GM12878 (cell line): ENCODE results near the gene FIZ1. TPM values are rescaled to one million over a fixed set of nuclear protein-coding genes. Genes with fewer than 3 reads are reported as not detected.

Experiments
- ASH2L ChIP-seq: fragments of 300-600, 200-600 bp; sonication (generic); IDR thresholded peaks from 2 replicates; pipeline ENCODE4 v1.6.1; 2017; ENCODE audit warnings: low read depth, mild to moderate bottlenecking, borderline replicate concordance
- CBFB ChIP-seq: IDR thresholded peaks from 2 replicates; pipeline ENCODE4 v1.6.1; 2016; ENCODE audit warnings: antibody characterized with exemption, low read depth
- CEBPB ChIP-seq, 2 experiments: fragments of 150-350 bp in 1 of 2; IDR thresholded peaks; 2 replicates each; pipeline ENCODE4 v1.6.1; 2012 to 2014; ENCODE audit warnings: low read depth in 2 of 2, low read length in 2 of 2, borderline replicate concordance in 1 of 2, inconsistent platforms in 1 of 2
- CREM ChIP-seq: IDR thresholded peaks from 2 replicates; pipeline ENCODE4 v1.6.1; 2014; ENCODE audit warnings: antibody characterized with exemption, low read depth
- EGR1 ChIP-seq, 2 experiments: IDR thresholded peaks; 1 replicate in 1 of 2; 2 replicates in 1 of 2; pipeline ENCODE4 v1.6.1; 2011 to 2012; ENCODE audit warnings: low read depth in 2 of 2, low read length in 2 of 2, borderline replicate concordance in 1 of 2, mild to moderate bottlenecking in 1 of 2, moderate library complexity in 1 of 2
- HCFC1 ChIP-seq: fragments of 150-350 bp; IDR thresholded peaks from 2 replicates; pipeline ENCODE4 v1.6.1; 2014; ENCODE audit warnings: low read length
- IKZF2 ChIP-seq, 2 experiments: fragments of 450-650 bp; IDR thresholded peaks; 2 replicates each; pipeline ENCODE4 v1.6.1; 2017; ENCODE audit warnings: mild to moderate bottlenecking in 2 of 2, moderate library complexity in 2 of 2
- IRF4 ChIP-seq: IDR thresholded peaks from 2 replicates; pipeline ENCODE4 v1.6.1; 2011; ENCODE audit warnings: low read depth, low read length
- KDM1A ChIP-seq: fragments of 200-600 bp; sonication (generic); IDR thresholded peaks from 2 replicates; pipeline ENCODE4 v1.6.1; 2016; ENCODE audit warnings: borderline replicate concordance
- KLF5 ChIP-seq: fragments of 450-650 bp; IDR thresholded peaks from 2 replicates; pipeline ENCODE4 v1.6.1; 2014; ENCODE audit warnings: mild to moderate bottlenecking; ENCODE audit not compliant: partially characterized antibody
- NBN ChIP-seq: fragments of 450-650 bp; IDR thresholded peaks from 2 replicates; pipeline ENCODE4 v1.6.1; 2016
- NFYB ChIP-seq: IDR thresholded peaks from 2 replicates; pipeline ENCODE4 v1.6.1; 2011; ENCODE audit warnings: low read depth, mild to moderate bottlenecking, low read length, improper control_type of control experiment, moderate library complexity; ENCODE audit not compliant: insufficient read depth
- NR2C1 ChIP-seq: fragments of 450-650 bp; IDR thresholded peaks from 2 replicates; pipeline ENCODE4 v1.6.1; 2017; ENCODE audit warnings: antibody characterized with exemption, mild to moderate bottlenecking, moderate library complexity
- POLR2AphosphoS2 ChIP-seq: IDR thresholded peaks from 2 replicates; pipeline ENCODE4 v1.6.1; 2011; ENCODE audit warnings: low read depth, mild to moderate bottlenecking, low read length, improper control_type of control experiment, moderate library complexity
- RCOR1 ChIP-seq: conservative IDR thresholded peaks from 2 replicates; pipeline ENCODE4 v1.6.1; 2012; ENCODE audit warnings: low read depth, low read length, improper control_type of control experiment
- RUNX3 ChIP-seq: IDR thresholded peaks from 2 replicates; pipeline ENCODE4 v1.6.1; 2012; ENCODE audit warnings: low read length, inconsistent platforms
- SREBF1 ChIP-seq: IDR thresholded peaks from 2 replicates; pipeline ENCODE4 v1.6.1; 2012; ENCODE audit warnings: mild to moderate bottlenecking, low read length
- TARDBP ChIP-seq: IDR thresholded peaks from 2 replicates; pipeline ENCODE4 v1.6.1; 2016; ENCODE audit warnings: borderline replicate concordance
- TBL1XR1 ChIP-seq: IDR thresholded peaks from 2 replicates; pipeline ENCODE4 v1.6.1; 2012; ENCODE audit warnings: low read depth, low read length, improper control_type of control experiment
- polyA plus RNA-seq, 11 experiments: library from polyadenylated mRNA; depleted of rRNA in 4 of 11; unstranded in 6 of 11; stranded (reverse) in 5 of 11; fragments of >200 nt; fragmentation: Nextera tagmentation in 4 of 11; fragmentation: Illumina TruSeq in 1 of 11; extraction: Ambion mirVana in 4 of 11; extraction: Trizol in 1 of 11; gene quantifications; 1 replicate in 1 of 11; 2 replicates in 10 of 11; pipeline versions ENCODE4 v1.2.1 to v1.2.3, GENCODE V29; 2011 to 2016; ENCODE audit warnings: inconsistent platforms in 2 of 11, missing spikeins in 2 of 11, low read depth in 1 of 11
- total RNA-seq, 4 experiments: library from RNA; depleted of rRNA in 3 of 4; stranded (reverse); fragments of >200 nt in 3 of 4; fragmentation: Illumina TruSeq in 1 of 4; extraction: Trizol in 1 of 4; gene quantifications; 2 replicates each; pipeline versions ENCODE4 v1.2.1 to v1.2.3, GENCODE V29; 2013 to 2021
- TF ChIP-seq, protein P1 (sequence below), 3 experiments: IDR thresholded peaks in 2 of 3; conservative IDR thresholded peaks in 1 of 3; 2 replicates each; pipeline ENCODE4 v1.5.1; 2011; ENCODE audit warnings: low read depth in 3 of 3, low read length in 3 of 3, mild to moderate bottlenecking in 3 of 3, control low read depth in 2 of 3, moderate library complexity in 2 of 3, inconsistent platforms in 1 of 3, mixed read lengths in 1 of 3; ENCODE audit not compliant: control insufficient read depth in 2 of 3, insufficient read depth in 1 of 3; ENCODE audit errors: extremely low read depth in 1 of 3
- TF ChIP-seq, protein P2 (sequence below): IDR thresholded peaks from 2 replicates; pipeline ENCODE4 v1.6.1; 2011; ENCODE audit warnings: borderline replicate concordance, low read depth, mild to moderate bottlenecking, moderate library complexity, low read length; ENCODE audit not compliant: insufficient read depth, poor library complexity, severe bottlenecking
- TF ChIP-seq, protein P3 (sequence below): fragments of 450-650 bp; IDR thresholded peaks from 2 replicates; pipeline ENCODE4 v1.6.1; 2017; ENCODE audit warnings: mild to moderate bottlenecking, low read depth, inconsistent platforms; ENCODE audit not compliant: poor library complexity, severe bottlenecking

Gene FIZ1
- total and polyA plus RNA-seq, 10 of the 15 experiments (the other 5 are each of a cell fraction or from before 2014, with no cell fraction given): 0.60 to 16.8 (median 4.2) TPM

DNA sequence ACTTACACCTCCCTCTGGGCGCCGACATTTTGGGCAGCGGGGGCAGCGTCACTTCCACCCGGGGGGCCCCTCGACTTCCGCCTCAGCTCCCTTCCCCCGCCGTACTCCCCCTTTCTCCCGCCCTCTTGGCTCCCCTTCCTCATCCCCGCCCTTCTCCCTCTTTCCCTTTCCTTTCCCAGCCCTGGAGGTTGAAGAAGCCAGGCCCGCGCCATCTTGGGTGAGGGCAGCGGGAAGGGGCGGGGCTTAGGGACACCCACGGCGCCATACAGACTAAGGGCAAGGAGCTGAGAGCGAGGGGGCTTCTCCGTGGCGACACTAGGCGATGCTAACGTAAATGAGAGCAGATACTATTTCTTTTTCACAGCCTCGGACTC is at the start of gene FIZ1 (continued):
- no peak for TF ChIP-seq SREBF1
- TF ChIP-seq, protein P1, sequence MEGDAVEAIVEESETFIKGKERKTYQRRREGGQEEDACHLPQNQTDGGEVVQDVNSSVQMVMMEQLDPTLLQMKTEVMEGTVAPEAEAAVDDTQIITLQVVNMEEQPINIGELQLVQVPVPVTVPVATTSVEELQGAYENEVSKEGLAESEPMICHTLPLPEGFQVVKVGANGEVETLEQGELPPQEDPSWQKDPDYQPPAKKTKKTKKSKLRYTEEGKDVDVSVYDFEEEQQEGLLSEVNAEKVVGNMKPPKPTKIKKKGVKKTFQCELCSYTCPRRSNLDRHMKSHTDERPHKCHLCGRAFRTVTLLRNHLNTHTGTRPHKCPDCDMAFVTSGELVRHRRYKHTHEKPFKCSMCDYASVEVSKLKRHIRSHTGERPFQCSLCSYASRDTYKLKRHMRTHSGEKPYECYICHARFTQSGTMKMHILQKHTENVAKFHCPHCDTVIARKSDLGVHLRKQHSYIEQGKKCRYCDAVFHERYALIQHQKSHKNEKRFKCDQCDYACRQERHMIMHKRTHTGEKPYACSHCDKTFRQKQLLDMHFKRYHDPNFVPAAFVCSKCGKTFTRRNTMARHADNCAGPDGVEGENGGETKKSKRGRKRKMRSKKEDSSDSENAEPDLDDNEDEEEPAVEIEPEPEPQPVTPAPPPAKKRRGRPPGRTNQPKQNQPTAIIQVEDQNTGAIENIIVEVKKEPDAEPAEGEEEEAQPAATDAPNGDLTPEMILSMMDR (IDR thresholded peaks at IDR 0.05 in 2 of 3, conservative IDR thresholded peaks at IDR 0.05 in 1 of 3; ENCODE audit: control insufficient read depth in 2 of 3, extremely low read depth in 1 of 3, insufficient read depth in 1 of 3, low read depth in 3 of 3, low read length in 3 of 3): no peak
- no peak for TF ChIP-seq POLR2AphosphoS2
- peak; percentile 92 for TF ChIP-seq CREM
- TF ChIP-seq KLF5: no peak
- TF ChIP-seq, protein P2, sequence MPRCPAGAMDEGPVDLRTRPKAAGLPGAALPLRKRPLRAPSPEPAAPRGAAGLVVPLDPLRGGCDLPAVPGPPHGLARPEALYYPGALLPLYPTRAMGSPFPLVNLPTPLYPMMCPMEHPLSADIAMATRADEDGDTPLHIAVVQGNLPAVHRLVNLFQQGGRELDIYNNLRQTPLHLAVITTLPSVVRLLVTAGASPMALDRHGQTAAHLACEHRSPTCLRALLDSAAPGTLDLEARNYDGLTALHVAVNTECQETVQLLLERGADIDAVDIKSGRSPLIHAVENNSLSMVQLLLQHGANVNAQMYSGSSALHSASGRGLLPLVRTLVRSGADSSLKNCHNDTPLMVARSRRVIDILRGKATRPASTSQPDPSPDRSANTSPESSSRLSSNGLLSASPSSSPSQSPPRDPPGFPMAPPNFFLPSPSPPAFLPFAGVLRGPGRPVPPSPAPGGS: no peak
- TF ChIP-seq RCOR1: peak; percentile 81
- no peak for TF ChIP-seq CBFB
- no peak for TF ChIP-seq CEBPB (IDR thresholded peaks at IDR 0.05; ENCODE audit: borderline replicate concordance in 1 of 2, low read depth in 2 of 2, low read length in 2 of 2)
- TF ChIP-seq IKZF2 (IDR thresholded peaks at IDR 0.05): peak; percentile 99
- TF ChIP-seq TARDBP: peak; percentile 82; the same call in 1 of the 2 replicates
- no peak for TF ChIP-seq ASH2L
- no peak; the same call in 1 of the 2 replicates for TF ChIP-seq TBL1XR1
- peak in 1 of 2 experiments; percentile 55; a peak in 1 of 3 replicates for TF ChIP-seq EGR1 (IDR thresholded peaks at IDR 0.05; ENCODE audit: borderline replicate concordance in 1 of 2, low read depth in 2 of 2, low read length in 2 of 2)
- TF ChIP-seq, protein P3, sequence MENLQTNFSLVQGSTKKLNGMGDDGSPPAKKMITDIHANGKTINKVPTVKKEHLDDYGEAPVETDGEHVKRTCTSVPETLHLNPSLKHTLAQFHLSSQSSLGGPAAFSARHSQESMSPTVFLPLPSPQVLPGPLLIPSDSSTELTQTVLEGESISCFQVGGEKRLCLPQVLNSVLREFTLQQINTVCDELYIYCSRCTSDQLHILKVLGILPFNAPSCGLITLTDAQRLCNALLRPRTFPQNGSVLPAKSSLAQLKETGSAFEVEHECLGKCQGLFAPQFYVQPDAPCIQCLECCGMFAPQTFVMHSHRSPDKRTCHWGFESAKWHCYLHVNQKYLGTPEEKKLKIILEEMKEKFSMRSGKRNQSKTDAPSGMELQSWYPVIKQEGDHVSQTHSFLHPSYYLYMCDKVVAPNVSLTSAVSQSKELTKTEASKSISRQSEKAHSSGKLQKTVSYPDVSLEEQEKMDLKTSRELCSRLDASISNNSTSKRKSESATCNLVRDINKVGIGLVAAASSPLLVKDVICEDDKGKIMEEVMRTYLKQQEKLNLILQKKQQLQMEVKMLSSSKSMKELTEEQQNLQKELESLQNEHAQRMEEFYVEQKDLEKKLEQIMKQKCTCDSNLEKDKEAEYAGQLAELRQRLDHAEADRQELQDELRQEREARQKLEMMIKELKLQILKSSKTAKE: no peak
- TF ChIP-seq KDM1A: no peak
- TF ChIP-seq NBN: peak; percentile 80; the same call in 1 of the 2 replicates
- no peak for TF ChIP-seq NFYB
- TF ChIP-seq RUNX3: no peak
- TF ChIP-seq HCFC1: peak; percentile 72
- peak; percentile 92 for TF ChIP-seq NR2C1
- 0 out of 2 replicates have a peak, but pooled peaks have one; percentile 43 for TF ChIP-seq IRF4
- TF ChIP-seq, all 136 proteins: peak for 29
